SW 1271 (cell line): ENCODE results near the gene SOD1.
A peak's percentile ranks its signal among the peaks of the same experiment; 100 is the strongest.

Experiments used
- DNase-seq, 2 experiments: peaks; one replicate each; lab custom pipeline; 2025; lab: John Stamatoyannopoulos, UW

SOD1 gene

GRCh38 chr21:31684918-31685317 lies 25.4 kb downstream of the SOD1 start:
- DNase-seq = no peak

- DNase-seq = no peak
These were observed 26.9 kb downstream of the SOD1 start for GRCh38 chr21:31686272-31686915.

- no peak for DNase-seq
These were observed 27.6 kb downstream of the SOD1 start for GRCh38 chr21:31687108-31687507.

GRCh38 chr21:31688603-31689368 lies 29.3 kb downstream of the SOD1 start:
- no peak for DNase-seq

GRCh38 chr21:31693222-31693621 lies 33.7 kb downstream of the SOD1 start:
- DNase-seq = no peak

GRCh38 chr21:31696424-31696823 lies 36.9 kb downstream of the SOD1 start:
- DNase-seq = no peak

- DNase-seq = no peak
These were observed 39.0 kb downstream of the SOD1 start for GRCh38 chr21:31698461-31698860.

GRCh38 chr21:31700040-31700439 lies 40.5 kb downstream of the SOD1 start:
- no peak for DNase-seq

- no peak for DNase-seq
These were observed 47.1 kb downstream of the SOD1 start for GRCh38 chr21:31706562-31706961.

GRCh38 chr21:31707499-31707898 lies 48.0 kb downstream of the SOD1 start:
- no peak for DNase-seq

GRCh38 chr21:31708541-31708940 lies 49.0 kb downstream of the SOD1 start:
- no peak for DNase-seq

- peak in 1 of 2 experiments; percentile 36 for DNase-seq
These were observed 51.1 kb downstream of the SOD1 start for GRCh38 chr21:31710586-31710985.

GRCh38 chr21:31711326-31711725 lies 51.8 kb downstream of the SOD1 start:
- no peak for DNase-seq

- no peak for DNase-seq
These were observed 52.3 kb downstream of the SOD1 start for GRCh38 chr21:31711745-31712285.

- DNase-seq = no peak
These were observed 53.6 kb downstream of the SOD1 start for GRCh38 chr21:31713115-31713514.

- no peak for DNase-seq
These were observed 54.7 kb downstream of the SOD1 start for GRCh38 chr21:31713973-31714740.

- DNase-seq = no peak
These were observed 55.4 kb downstream of the SOD1 start for GRCh38 chr21:31714741-31715365.

- DNase-seq = no peak
These were observed 56.6 kb downstream of the SOD1 start for GRCh38 chr21:31716106-31716505.
